GM19023 (cell line): Measurements from ENCODE around the gene LMF1.
"Not testable (repeated sequence)": the region's sequence is repeated elsewhere in the genome, so short reads cannot be mapped to it uniquely, and the experiment has no call there.

Source experiments
- ATAC-seq: cut with Tn5 transposase; IDR thresholded peaks from one replicate; pipeline ENCODE4 v1.9.1; 2021; ENCODE audit warnings: mild to moderate bottlenecking, moderate library complexity; ENCODE audit not compliant: unreplicated experiment

The LMF1 gene

DNA sequence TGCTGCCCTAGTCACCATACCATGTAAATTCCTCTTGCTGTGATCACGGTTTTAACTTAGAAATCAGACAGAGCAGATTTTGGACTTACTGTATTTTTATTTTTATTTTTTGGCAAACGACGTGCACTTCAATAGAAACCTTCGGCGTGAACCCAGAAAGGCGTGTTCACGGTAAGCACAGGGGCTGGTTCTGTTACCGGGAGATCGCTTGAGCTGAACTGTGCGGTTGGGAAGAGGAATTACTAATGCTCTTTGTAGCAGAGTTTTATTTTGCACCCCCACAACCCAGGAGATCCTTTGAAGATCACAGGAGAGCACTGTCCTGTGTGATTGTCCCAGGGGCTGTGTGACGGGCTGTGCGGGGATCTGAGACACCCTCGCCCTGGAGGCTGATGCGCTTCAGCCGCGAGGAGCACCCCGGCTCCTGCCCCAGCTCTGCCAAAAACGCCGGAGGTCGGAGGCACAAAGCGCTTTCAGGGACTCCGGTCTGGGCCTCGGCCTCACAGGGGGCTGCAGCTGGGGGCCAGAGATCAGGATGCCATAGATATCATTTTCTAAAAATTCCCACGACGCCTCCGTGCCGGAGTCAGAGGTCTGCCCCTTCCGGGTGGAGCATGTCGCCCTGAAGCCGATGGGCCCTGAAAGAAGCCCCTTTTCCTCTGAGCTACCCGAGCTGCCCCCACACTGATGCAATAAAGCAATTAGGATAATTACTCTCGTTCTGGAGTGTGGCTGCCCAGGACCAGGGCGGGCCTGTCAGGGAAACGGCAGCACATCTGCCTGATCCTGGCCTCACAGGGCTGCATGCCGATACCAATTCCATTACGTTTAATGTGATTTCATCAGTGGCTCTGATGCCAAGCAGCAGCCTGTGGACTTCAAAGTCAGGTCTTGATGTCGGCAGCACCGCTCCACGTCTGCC is 71.8 kb downstream of the LMF1 start:
- no peak for ATAC-seq

DNA sequence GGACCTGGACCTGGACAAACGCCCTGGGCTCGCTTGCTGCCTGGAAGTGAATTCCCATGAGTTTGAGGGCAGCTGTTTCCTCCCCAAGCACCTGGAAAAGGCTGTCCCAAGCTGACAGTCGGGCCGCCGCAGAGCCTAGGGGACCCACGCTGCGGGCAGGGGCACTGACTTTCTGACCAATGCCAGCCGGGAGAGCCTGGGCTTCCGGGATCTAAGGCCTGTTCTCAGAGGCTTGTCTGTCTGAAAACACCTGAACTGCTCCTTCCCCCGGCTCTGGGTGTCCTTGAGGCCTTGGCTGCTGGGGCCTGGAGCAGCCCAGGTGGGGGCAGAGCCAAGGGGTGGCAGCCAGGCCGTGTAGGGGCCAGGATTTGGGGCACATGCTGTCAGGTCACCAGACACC is 72.6 kb downstream of the LMF1 start:
- no peak for ATAC-seq

GRCh38 chr16:897701-898100 is 73.1 kb downstream of the LMF1 start:
- ATAC-seq: no peak

DNA sequence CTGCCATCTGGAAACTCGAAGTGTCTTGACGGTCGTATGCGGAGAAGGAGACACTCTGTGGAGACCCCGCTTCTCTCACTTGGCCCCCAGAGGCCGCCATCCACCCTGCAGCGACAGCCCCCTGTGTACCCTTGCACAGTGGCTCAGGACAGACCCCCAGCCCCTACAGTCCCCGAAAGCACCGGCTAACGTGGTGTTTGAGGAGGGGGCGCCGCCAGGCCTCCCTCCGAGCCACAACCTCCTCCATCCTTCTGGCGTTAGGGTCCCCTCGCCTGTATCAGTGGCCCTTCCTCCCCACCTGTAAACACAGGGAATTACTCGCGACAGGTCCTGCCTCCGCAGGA is 73.6 kb downstream of the LMF1 start:
- no peak for ATAC-seq

GRCh38 chr16:896261-897199 is 74.3 kb downstream of the LMF1 start:
- ATAC-seq: no peak

DNA sequence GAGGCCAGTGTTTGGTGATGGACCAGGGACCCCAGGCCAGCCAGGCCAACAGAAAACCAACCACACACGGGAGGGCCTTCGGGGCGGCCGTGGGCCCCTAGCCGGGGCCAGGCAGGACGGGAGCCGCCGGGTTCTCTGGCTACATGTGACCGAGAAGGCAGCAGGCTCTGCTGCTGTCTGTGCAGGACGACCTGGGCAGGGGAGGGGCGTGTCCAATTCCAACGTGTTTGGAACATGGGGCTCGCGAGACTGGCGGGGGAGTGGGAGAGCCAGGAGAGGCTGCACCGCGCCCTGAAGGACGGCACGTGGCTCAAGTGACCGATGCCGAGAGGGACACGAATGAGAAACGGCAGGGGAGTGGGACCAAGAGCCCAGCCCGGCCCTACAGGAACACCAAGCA is 75.4 kb downstream of the LMF1 start:
- ATAC-seq: no peak

DNA sequence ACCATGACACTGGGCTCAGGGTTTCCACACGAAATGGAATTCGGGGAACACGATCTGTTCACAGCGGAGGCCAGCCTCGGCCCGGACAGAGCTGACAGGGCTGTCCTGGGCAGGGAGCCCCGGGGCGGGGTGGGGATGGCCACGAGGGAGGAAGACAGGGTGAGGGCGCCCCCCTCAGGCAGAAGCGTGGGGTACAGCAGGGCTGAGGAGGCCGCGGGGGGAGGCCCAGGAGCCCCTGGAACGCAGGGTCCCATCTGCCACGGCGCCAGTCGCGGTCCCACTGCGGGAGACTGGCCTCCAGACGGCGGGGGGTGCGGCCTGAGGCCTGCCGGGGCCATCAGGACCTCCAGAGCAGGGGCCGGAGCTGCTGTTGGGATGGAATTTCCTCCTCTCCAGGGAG is 75.9 kb downstream of the LMF1 start:
- no peak for ATAC-seq

- no peak for ATAC-seq
Observed at GRCh38 chr16:894136-894535, 76.6 kb downstream of the LMF1 start.

DNA sequence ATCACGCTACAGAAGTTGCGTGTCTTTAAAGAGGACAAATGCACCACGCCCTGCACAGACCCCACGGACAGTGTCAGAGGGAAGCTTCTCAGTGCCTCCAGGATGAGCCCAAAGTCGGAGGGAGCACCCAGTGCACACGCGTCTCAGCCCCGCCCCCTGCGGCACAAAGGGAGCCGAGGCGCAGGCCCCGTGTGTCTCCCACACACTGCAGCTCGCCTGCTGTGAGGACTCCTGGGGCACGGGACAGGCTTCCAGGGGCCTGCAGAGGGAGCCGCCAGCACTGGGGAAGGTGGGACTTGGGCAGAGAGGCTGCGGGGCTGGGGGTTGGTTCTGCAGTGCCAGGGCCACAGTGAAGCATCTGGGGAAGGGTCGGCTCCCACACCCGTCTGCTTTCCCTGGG is 77.4 kb downstream of the LMF1 start:
- no peak for ATAC-seq

GRCh38 chr16:892536-893255 is 78.1 kb downstream of the LMF1 start:
- no peak for ATAC-seq

- no peak for ATAC-seq
Observed at GRCh38 chr16:892006-892405, 78.8 kb downstream of the LMF1 start.

DNA sequence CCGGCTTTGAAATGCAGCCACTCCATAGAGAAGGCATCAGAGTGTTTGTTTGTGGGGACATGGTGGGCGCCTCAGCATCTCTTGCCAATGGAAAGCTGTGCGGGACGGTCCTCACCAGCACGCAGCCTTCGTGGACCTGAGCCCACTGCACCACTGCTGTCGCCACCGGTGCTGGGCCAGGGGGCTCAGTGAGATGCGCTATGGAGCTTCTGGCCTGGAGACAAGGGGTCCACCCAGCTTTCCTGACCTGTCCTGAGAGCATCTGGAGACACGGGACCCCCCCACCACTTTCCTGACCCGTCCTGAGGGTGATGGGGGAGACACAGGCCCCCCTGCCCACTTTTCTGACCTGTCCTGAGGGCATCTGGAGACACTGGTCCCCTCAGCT is 79.4 kb downstream of the LMF1 start:
- no peak for ATAC-seq

- no peak for ATAC-seq
Observed at GRCh38 chr16:890716-891352, 80.0 kb downstream of the LMF1 start.

GRCh38 chr16:890217-890616 is 80.6 kb downstream of the LMF1 start:
- no peak for ATAC-seq

DNA sequence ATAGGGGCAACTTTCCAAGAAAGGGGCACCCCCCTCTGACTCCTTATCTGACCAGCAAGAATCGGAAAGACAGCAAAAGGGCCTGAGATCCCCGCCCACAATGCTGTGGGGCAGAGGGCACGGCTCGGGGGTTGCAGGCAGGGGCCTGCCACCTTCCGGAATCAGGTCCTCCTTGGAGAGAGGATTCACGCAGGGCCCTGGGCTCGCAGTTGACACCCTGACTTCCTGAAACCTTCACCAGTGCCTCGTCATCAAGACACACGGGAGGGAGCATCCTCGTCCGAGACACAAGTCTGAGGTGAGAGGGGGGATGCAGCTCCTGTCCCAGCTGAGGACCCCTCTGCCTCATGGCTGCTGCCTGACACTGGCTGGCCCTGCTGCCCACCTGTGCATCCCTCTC is 81.2 kb downstream of the LMF1 start:
- no peak for ATAC-seq

GRCh38 chr16:888901-889570 is 81.7 kb downstream of the LMF1 start:
- ATAC-seq: no peak

DNA sequence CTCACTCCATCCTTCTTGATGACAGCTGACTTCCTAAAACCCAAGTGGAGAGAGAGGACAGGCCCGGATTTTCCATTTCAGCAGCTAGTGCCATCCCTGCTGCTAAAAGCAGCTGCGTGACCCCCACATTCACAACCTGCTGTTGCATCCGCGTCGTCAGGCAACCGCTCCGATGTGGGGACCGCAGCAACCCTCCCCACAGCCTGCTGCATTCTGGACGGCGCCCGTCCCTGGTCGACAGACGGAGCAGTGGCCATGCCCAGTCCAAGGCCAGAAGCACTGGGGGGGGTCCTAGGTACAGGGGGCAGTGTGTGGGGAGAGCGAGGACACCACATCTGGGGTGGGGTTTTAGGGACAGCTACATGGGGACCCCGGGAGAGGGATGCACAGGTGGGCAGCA is 82.3 kb downstream of the LMF1 start:
- ATAC-seq: not testable (repeated sequence)

GRCh38 chr16:887846-888245 is 82.9 kb downstream of the LMF1 start:
- no peak for ATAC-seq

GRCh38 chr16:886802-887731 is 83.7 kb downstream of the LMF1 start:
- ATAC-seq: no peak
